NCI-H1694 treated with DMSO at 0.1 percent for 48 hours (cell line): ENCODE measurements around the gene DLX2.

Experiments used
- DNase-seq: peaks from one replicate; lab custom pipeline; 2025; lab: John Stamatoyannopoulos, UW

DLX2 gene

GRCh38 chr2:172094294-172095145 lies 8.2 kb downstream of the DLX2 start:
- no peak for DNase-seq

GRCh38 chr2:172093416-172094293 lies 9.0 kb downstream of the DLX2 start:
- DNase-seq, result no peak

GRCh38 chr2:172092716-172093415 lies 9.8 kb downstream of the DLX2 start:
- DNase-seq, result no peak

- DNase-seq, result no peak
Measured at GRCh38 chr2:172091761-172092566, 10.7 kb downstream of the DLX2 start.

- DNase-seq, result no peak
Measured at GRCh38 chr2:172091000-172091641, 11.6 kb downstream of the DLX2 start.

GRCh38 chr2:172090044-172090961 lies 12.4 kb downstream of the DLX2 start:
- DNase-seq, result no peak

GRCh38 chr2:172089633-172090032 lies 13.1 kb downstream of the DLX2 start:
- no peak for DNase-seq

DNA sequence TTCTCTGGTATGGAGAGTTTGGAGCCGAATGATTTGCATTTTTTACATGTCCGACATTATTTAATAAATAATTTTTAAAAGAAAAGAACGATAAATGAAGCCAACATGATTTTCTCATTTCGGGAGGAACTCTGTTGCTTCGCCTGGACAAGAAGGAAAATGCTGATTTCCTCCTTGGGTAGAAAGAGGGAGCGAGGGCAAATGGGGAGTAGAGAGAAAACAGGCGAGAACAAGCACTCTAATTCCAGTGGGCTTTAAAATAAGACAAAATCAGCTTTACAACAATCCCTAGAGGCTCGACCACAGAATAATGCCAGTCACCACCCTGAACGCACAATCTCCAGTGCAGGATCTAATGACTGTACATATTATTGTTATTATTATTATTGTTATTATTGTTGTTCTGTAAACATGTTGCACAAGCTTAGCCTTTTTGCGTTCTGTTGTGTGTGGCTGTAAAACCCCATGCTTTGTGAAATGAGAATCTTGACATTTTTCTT lies 13.6 kb downstream of the DLX2 start:
- no peak for DNase-seq

DNA sequence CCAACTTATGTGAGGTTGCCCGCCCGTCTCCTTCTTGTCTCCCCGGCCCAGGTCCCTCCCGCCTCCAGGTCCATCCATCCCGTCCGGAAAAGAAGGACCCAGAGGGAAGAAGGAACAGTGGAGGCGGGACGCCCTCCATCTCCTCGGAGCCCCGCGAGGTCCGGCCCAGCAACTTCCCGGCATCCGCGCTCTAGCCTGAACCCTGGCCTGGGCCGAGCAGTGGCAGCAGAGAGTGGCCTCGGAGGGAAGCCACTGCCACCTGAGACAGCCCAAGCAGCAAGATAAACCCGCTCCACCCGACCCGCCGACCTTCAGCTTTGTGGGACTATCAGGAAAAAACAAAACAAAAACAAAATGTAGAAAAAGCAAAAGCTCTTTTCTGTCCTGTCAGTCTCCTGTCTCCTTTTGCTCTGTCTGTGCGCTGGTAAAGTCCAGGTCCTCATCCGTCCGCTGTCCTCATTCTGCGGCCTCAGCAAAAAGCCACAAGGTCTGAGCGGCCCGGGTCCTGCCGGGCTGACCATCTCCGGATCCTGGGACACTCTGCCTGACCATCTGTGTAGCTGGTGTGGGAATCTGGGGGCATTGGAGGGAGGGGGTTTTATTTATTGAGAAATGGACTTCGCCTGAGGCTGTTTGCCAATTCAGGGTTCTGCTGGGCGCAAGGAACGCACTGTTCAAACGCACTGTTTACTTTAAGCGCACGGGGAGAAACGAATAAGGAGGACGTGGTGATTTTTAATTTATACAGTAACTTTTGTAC lies 14.3 kb downstream of the DLX2 start:
- DNase-seq, result no peak

DNA sequence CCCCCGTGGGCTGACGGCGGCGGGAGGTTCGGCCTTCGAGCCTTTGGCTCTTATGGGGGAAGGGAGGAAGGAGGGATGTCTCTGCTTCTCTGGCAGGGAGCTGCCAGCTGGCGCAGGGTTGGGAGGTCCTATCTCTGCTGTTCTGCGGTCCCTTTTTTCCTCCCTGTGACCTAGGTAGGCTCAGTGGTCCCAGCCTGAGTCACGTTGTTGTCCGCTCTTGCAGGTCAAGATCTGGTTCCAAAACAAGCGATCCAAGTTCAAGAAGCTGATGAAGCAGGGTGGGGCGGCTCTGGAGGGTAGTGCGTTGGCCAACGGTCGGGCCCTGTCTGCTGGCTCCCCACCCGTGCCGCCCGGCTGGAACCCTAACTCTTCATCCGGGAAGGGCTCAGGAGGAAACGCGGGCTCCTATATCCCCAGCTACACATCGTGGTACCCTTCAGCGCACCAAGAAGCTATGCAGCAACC lies 14.9 kb downstream of the DLX2 start:
- no peak for DNase-seq

GRCh38 chr2:172087207-172087779 lies 15.4 kb downstream of the DLX2 start:
- DNase-seq, result no peak

DNA sequence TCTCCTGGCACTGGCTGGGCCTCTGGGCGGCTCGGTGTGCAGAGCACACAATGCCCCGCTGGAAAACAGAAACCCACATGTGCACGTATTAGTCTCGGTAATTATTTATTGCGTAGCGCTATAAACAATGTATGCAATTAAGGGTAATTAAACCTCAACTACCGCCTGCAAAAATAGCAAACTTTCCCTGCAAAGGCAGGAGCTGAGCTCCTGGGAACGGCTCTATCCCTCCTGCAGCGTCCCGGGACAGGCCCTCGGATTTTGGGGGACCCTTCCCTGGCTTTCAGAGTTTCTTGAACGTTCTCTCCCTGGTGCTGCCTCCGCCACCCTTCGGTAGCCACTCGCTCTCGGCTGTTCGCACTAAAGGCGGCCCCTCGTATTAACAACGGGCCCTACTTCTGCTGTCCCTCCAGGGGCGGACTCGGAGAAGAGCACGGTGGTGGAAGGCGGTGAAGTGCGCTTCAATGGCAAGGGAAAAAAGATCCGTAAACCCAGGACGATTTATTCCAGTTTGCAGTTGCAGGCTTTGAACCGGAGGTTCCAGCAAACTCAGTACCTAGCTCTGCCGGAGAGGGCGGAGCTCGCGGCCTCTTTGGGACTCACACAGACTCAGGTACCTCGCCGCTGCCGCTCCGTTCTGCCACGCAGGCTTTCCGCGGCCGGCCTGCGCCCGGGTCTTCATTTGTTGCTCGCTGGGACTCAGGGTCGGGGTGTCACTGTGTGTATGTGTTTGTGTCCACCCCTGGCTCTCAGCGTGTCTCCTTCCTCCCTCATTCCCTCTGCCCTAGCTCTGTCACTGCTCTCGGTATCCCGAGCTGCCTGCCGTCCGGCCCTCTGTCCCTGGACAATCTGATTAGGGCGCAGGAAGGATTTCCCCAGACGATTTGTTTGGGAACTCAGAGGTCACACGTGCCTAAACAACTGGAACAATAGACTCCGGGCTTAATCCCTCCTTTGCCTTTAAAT lies 16.2 kb downstream of the DLX2 start:
- DNase-seq, result no peak

DNA sequence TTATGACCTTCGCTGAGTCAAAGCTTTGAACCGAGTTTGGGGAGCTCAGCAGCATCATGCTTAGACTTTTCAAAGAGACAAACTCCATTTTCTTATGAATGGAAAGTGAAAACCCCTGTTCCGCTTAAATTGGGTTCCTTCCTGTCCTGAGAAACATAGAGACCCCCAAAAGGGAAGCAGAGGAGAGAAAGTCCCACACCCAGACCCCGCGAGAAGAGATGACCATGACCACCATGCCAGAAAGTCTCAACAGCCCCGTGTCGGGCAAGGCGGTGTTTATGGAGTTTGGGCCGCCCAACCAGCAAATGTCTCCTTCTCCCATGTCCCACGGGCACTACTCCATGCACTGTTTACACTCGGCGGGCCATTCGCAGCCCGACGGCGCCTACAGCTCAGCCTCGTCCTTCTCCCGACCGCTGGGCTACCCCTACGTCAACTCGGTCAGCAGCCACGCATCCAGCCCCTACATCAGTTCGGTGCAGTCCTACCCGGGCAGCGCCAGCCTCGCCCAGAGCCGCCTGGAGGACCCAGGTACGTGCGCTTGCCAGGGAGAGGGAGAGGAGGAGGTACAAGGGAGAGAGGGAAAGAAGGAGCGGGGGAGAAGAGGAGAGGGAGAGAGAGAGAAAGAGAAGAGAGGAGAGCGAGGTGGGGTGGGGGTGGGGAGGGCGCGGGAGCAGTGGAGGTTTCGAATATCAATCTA lies 17.1 kb downstream of the DLX2 start, which contains the start of gene DLX1:
DLX1 (plus strand) TSS at position 48 of the 700 bp plus-strand sequence; CDS start at position 219, 171 bp downstream.
- no peak for DNase-seq

DNA sequence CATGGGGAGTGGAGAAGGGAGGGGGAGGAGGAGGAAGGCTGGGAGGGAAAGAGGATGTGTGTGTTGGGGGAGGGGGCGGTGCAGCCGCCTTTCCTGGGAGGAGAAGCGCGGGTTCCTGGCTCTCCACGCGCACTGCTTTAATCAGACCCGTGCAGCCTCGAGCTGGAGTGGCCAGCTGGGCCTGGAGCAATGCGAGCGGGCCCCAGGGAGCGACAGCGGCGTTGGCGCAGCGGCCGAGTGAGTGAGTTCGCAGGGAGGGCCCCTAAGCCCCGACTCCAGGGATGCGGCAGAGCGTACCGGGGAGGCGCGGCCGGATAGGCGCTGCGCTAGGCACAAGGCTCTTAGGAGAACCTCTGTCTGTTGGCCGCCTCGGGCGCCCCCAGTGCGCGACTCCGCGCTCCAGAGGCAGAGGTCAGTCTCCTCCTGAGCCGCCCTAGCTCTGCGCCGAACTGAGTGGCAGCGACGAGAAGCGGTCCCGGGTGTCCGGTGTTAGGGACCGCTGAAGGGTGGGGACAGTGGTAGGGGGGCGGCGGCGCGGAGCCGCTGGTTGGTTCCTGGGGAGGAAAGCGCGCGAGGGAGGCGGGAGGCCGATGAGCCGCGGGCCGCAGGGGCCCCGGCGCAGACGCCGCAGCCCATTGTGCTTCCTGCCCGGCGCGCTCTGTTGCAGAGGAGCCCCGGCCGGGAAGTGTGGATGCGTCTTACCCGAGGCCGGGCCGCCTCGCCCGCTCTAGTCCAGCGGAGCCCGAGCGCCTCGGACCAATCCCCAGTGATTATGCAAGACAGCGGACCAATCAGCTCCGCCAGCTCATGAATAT lies 17.8 kb downstream of the DLX2 start:
- DNase-seq, result peak; percentile 94

- DNase-seq, result peak; percentile 52
Measured at GRCh38 chr2:172084395-172084644, 18.4 kb downstream of the DLX2 start.
